H54 (cell line): ENCODE measurements around the gene PMEPA1.
A peak's percentile ranks its signal among the peaks of the same experiment; 100 is the strongest.

Experiments used
- DNase-seq: peaks from one replicate; pipeline ENCODE4 v3.0.0; 2011; ENCODE audit warnings: low spot score, mixed read lengths; ENCODE audit not compliant: insufficient read length
- FAIRE-seq: peaks from 3 replicates; lab custom pipeline; 2011; peaks lifted over from hg19 to GRCh38; lab: Jason Lieb, UNC
- POLR2A ChIP-seq: IDR thresholded peaks from 2 replicates; pipeline ENCODE4 v1.6.1; 2011; ENCODE audit warnings: low read depth, mild to moderate bottlenecking, low read length

Gene PMEPA1

GRCh38 chr20:57628047-57628961 is 81.5 kb downstream of the PMEPA1 start:
- no peak for DNase-seq
- FAIRE-seq: no peak
- TF ChIP-seq POLR2A: no peak

- no peak for TF ChIP-seq POLR2A
- FAIRE-seq (no peak), DNase-seq (no peak)
Observed at GRCh38 chr20:57627339-57627738, 82.5 kb downstream of the PMEPA1 start.

- no peak for FAIRE-seq
- no peak for TF ChIP-seq POLR2A
- DNase-seq: no peak
Observed at GRCh38 chr20:57625978-57626377, 83.8 kb downstream of the PMEPA1 start.

GRCh38 chr20:57625181-57625958 is 84.4 kb downstream of the PMEPA1 start:
- FAIRE-seq: no peak
- TF ChIP-seq POLR2A: no peak
- no peak for DNase-seq

- TF ChIP-seq POLR2A: no peak
- FAIRE-seq (no peak), DNase-seq (no peak)
Observed at GRCh38 chr20:57624124-57624523, 85.7 kb downstream of the PMEPA1 start.

GRCh38 chr20:57622579-57623381 is 87.0 kb downstream of the PMEPA1 start:
- FAIRE-seq (no peak), DNase-seq (peak; percentile 77)
- TF ChIP-seq POLR2A: no peak

GRCh38 chr20:57622201-57622570 is 87.6 kb downstream of the PMEPA1 start:
- no peak for FAIRE-seq

GRCh38 chr20:57621421-57622200 is 88.2 kb downstream of the PMEPA1 start:
- no peak for DNase-seq
- no peak for FAIRE-seq
- TF ChIP-seq POLR2A: no peak

More at GRCh38 chr20:57622201-57622570, 87.6 kb downstream of the PMEPA1 start:
- no peak for DNase-seq
- no peak for TF ChIP-seq POLR2A

GRCh38 chr20:57620999-57621398 is 88.8 kb downstream of the PMEPA1 start:
- no peak for DNase-seq
- no peak for TF ChIP-seq POLR2A
- no peak for FAIRE-seq

GRCh38 chr20:57620274-57620990 is 89.4 kb downstream of the PMEPA1 start, which contains the start of gene ZBP1:
Gene ZBP1 (minus strand): TSS chr20:57620426. CDS start chr20:57620295, 131 bp downstream.
- FAIRE-seq (no peak), DNase-seq (no peak)
- TF ChIP-seq POLR2A: no peak

- FAIRE-seq (no peak), DNase-seq (no peak)
- TF ChIP-seq POLR2A: no peak
Observed at GRCh38 chr20:57619051-57619831, 90.6 kb downstream of the PMEPA1 start.

- FAIRE-seq: no peak
- no peak for TF ChIP-seq POLR2A
- no peak for DNase-seq
Observed at GRCh38 chr20:57618764-57619050, 91.1 kb downstream of the PMEPA1 start.
